ENCODE data around the gene SLC11A1.

DNA sequence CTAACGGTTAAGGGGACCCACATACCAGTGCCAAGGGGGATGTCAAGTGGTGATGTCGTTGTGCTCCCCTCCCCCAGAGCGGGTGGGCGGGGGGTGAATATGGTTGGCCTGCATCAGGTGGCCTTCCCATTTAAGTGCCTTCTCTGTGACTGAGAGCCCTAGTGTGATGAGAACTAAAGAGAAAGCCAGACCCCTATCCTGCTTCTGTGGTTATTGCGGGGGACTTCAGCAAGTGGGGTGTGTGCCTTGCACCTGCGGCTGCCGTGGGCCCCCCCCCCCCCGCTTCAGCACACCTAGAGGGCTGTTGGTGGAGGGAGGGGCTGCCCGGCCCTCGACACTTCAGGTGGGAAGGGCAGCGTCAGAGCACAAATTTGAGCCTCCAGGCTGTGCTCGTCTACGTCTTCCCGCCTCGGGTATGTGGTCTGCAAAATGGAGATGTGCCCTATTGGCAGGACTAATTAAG, 23.7 kb downstream of the SLC11A1 start:
- no peak for TF ChIP-seq TOX (CRISPR knock-in tag; IDR thresholded peaks at IDR 0.05; ENCODE audit: borderline replicate concordance)
- TF ChIP-seq, protein P1, sequence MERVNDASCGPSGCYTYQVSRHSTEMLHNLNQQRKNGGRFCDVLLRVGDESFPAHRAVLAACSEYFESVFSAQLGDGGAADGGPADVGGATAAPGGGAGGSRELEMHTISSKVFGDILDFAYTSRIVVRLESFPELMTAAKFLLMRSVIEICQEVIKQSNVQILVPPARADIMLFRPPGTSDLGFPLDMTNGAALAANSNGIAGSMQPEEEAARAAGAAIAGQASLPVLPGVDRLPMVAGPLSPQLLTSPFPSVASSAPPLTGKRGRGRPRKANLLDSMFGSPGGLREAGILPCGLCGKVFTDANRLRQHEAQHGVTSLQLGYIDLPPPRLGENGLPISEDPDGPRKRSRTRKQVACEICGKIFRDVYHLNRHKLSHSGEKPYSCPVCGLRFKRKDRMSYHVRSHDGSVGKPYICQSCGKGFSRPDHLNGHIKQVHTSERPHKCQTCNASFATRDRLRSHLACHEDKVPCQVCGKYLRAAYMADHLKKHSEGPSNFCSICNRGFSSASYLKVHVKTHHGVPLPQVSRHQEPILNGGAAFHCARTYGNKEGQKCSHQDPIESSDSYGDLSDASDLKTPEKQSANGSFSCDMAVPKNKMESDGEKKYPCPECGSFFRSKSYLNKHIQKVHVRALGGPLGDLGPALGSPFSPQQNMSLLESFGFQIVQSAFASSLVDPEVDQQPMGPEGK (CRISPR knock-in tag; IDR thresholded peaks at IDR 0.05; ENCODE audit: borderline replicate concordance) = no peak
- TF ChIP-seq RARB (CRISPR knock-in tag; IDR thresholded peaks at IDR 0.05) = no peak
- TF ChIP-seq, protein P2, sequence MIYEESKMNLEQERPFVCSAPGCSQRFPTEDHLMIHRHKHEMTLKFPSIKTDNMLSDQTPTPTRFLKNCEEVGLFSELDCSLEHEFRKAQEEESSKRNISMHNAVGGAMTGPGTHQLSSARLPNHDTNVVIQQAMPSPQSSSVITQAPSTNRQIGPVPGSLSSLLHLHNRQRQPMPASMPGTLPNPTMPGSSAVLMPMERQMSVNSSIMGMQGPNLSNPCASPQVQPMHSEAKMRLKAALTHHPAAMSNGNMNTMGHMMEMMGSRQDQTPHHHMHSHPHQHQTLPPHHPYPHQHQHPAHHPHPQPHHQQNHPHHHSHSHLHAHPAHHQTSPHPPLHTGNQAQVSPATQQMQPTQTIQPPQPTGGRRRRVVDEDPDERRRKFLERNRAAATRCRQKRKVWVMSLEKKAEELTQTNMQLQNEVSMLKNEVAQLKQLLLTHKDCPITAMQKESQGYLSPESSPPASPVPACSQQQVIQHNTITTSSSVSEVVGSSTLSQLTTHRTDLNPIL (CRISPR knock-in tag; IDR thresholded peaks at IDR 0.05; ENCODE audit: low read depth) = no peak
- no peak for TF ChIP-seq OSR1 (CRISPR knock-in tag; IDR thresholded peaks at IDR 0.05)
- no peak for TF ChIP-seq ZNF8 (CRISPR knock-in tag; IDR thresholded peaks at IDR 0.05)
- TF ChIP-seq PPARA (CRISPR knock-in tag; IDR thresholded peaks at IDR 0.05; ENCODE audit: borderline replicate concordance) = no peak
- no peak for TF ChIP-seq ISL1 (CRISPR knock-in tag; IDR thresholded peaks at IDR 0.05)
- no peak for TF ChIP-seq ZFP3 (CRISPR knock-in tag; IDR thresholded peaks at IDR 0.05)
- TF ChIP-seq ARNTL (CRISPR knock-in tag; IDR thresholded peaks at IDR 0.05; ENCODE audit: borderline replicate concordance, low read depth) = no peak
- TF ChIP-seq, protein P3, sequence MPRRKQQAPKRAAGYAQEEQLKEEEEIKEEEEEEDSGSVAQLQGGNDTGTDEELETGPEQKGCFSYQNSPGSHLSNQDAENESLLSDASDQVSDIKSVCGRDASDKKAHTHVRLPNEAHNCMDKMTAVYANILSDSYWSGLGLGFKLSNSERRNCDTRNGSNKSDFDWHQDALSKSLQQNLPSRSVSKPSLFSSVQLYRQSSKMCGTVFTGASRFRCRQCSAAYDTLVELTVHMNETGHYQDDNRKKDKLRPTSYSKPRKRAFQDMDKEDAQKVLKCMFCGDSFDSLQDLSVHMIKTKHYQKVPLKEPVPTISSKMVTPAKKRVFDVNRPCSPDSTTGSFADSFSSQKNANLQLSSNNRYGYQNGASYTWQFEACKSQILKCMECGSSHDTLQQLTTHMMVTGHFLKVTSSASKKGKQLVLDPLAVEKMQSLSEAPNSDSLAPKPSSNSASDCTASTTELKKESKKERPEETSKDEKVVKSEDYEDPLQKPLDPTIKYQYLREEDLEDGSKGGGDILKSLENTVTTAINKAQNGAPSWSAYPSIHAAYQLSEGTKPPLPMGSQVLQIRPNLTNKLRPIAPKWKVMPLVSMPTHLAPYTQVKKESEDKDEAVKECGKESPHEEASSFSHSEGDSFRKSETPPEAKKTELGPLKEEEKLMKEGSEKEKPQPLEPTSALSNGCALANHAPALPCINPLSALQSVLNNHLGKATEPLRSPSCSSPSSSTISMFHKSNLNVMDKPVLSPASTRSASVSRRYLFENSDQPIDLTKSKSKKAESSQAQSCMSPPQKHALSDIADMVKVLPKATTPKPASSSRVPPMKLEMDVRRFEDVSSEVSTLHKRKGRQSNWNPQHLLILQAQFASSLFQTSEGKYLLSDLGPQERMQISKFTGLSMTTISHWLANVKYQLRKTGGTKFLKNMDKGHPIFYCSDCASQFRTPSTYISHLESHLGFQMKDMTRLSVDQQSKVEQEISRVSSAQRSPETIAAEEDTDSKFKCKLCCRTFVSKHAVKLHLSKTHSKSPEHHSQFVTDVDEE (CRISPR knock-in tag; IDR thresholded peaks at IDR 0.05) = no peak
- TF ChIP-seq ZC3H10 (CRISPR knock-in tag; IDR thresholded peaks at IDR 0.05) = no peak
- no peak for TF ChIP-seq TCF4 (CRISPR knock-in tag; IDR thresholded peaks at IDR 0.05; ENCODE audit: borderline replicate concordance)
- TF ChIP-seq ZNF565 (CRISPR knock-in tag; conservative IDR thresholded peaks at IDR 0.05; ENCODE audit: low read depth) = no peak
